Smooth muscle cell (in vitro differentiated cells): ENCODE measurements around the gene MAPK7. TPM values are rescaled to one million over a fixed set of nuclear protein-coding genes. Genes with fewer than 3 reads are reported as not detected.

Source experiments
- DNase-seq: peaks from one replicate; lab custom pipeline; 2025; ENCODE audit not compliant: unreplicated experiment; lab: John Stamatoyannopoulos, UW
- H2AFZ ChIP-seq: fragments of 200-600 bp; sonication (generic); 2 replicates; pipeline ENCODE4 v1.6.0; 2016; ENCODE audit warnings: antibody characterized with exemption, low read depth, mild to moderate bottlenecking
- H3F3A ChIP-seq: fragments of 200-600 bp; sonication (generic); 2 replicates; pipeline ENCODE4 v1.6.0; 2017; ENCODE audit warnings: antibody characterized with exemption, low read depth
- H3K27ac ChIP-seq: fragments of 200-600 bp; sonication (generic); 2 replicates; pipeline ENCODE4 v1.5.1; 2016; ENCODE audit warnings: low read depth, mild to moderate bottlenecking
- H3K27me3 ChIP-seq: fragments of 200-600 bp; sonication (generic); 2 replicates; pipeline ENCODE4 v1.6.1; 2016; ENCODE audit warnings: low read depth, mild to moderate bottlenecking
- H3K36me3 ChIP-seq: fragments of 200-600 bp; sonication (generic); 2 replicates; pipeline ENCODE4 v1.5.1; 2016; ENCODE audit warnings: low read depth
- H3K4me1 ChIP-seq: fragments of 200-600 bp; sonication (generic); 2 replicates; pipeline ENCODE4 v1.5.1; 2016; ENCODE audit warnings: low read depth
- H3K4me2 ChIP-seq: fragments of 200-600 bp; sonication (generic); 2 replicates; pipeline ENCODE4 v1.6.0; 2016; ENCODE audit warnings: mild to moderate bottlenecking
- H3K4me3 ChIP-seq: fragments of 200-600 bp; sonication (generic); 2 replicates; pipeline ENCODE4 v1.5.1; 2016; ENCODE audit warnings: mild to moderate bottlenecking
- H3K79me2 ChIP-seq: fragments of 200-600 bp; sonication (generic); 2 replicates; pipeline ENCODE4 v1.6.0; 2016; ENCODE audit warnings: low read depth, mild to moderate bottlenecking
- H3K9ac ChIP-seq: fragments of 200-600 bp; sonication (generic); 2 replicates; pipeline ENCODE4 v1.6.0; 2016; ENCODE audit warnings: low read depth
- H3K9me3 ChIP-seq: fragments of 200-600 bp; sonication (generic); replicated peaks from 2 replicates; pipeline ENCODE4 v1.5.1; 2016; ENCODE audit warnings: low read depth
- H4K20me1 ChIP-seq: fragments of 200-600 bp; sonication (generic); 2 replicates; pipeline ENCODE4 v1.6.0; 2016; ENCODE audit warnings: low read depth
- CTCF ChIP-seq: fragments of 200-600 bp; sonication (generic); IDR thresholded peaks from 2 replicates; pipeline ENCODE4 v1.5.1; 2017; ENCODE audit warnings: borderline replicate concordance, mild to moderate bottlenecking, antibody characterized with exemption; ENCODE audit not compliant: insufficient read depth, poor library complexity, severe bottlenecking
- WGBS: methylation state at CpG from one replicate; pipeline ENCODE4 v1.1.7; 2016; ENCODE audit warnings: low lambda C conversion rate; 5-methylcytosine and 5-hydroxymethylcytosine counted together
- polyA plus RNA-seq: library from polyadenylated mRNA; unstranded; fragments of >200 nt; fragmentation: Nextera tagmentation; extraction: Ambion mirVana; gene quantifications from 2 replicates; pipeline ENCODE4 v1.2.1, GENCODE V29; 2016
- total RNA-seq: library from RNA; depleted of rRNA; stranded (reverse); fragments of >200 nt; gene quantifications from 2 replicates; pipeline ENCODE4 v1.2.3, GENCODE V29; 2014

The MAPK7 gene
- total and polyA plus RNA-seq, 2 experiments from 2014 or later, result 9.1 to 36.3 TPM

GRCh38 chr17:19403021-19403420 lies 24.7 kb downstream of the MAPK7 start:
- Histone ChIP-seq H4K20me1 (no peaks in the 10 kb centered on the region), H3K27ac (no peak overlapping the region), H3K4me1 (peaks cover 2% of the 10 kb centered on the region), H2AFZ (no peak overlapping the region), H3K79me2 (no peaks in the 10 kb centered on the region), H3K9me3 (no peaks in the 10 kb centered on the region), H3K27me3 (no peaks in the 10 kb centered on the region), H3K4me3 (no peak overlapping the region), H3F3A (peaks cover 17% of the 10 kb centered on the region), H3K4me2 (no peak overlapping the region), H3K36me3 (no peaks in the 10 kb centered on the region), H3K9ac (no peak overlapping the region)
- TF ChIP-seq CTCF, result no peak
- 100% methylated on average over 4 of the region's 4 CpGs for WGBS
- DNase-seq, result no peak

GRCh38 chr17:19404264-19404663 lies 26.0 kb downstream of the MAPK7 start:
- no peaks in the 10 kb centered on the region for H3K9me3 ChIP-seq
- DNase-seq, result no peak
- no peaks in the 10 kb centered on the region for H3K27me3 ChIP-seq
- no peak overlapping the region for H3K4me3 ChIP-seq
- no peak for TF ChIP-seq CTCF
- H3K4me1 ChIP-seq, result no peaks in the 10 kb centered on the region
- no peaks in the 10 kb centered on the region for H3K79me2 ChIP-seq
- H2AFZ ChIP-seq, result no peak overlapping the region
- no peaks in the 10 kb centered on the region for H4K20me1 ChIP-seq
- no peak overlapping the region for H3K27ac ChIP-seq
- H3K9ac ChIP-seq, result no peak overlapping the region
- H3K4me2 ChIP-seq, result no peak overlapping the region
- no peaks in the 10 kb centered on the region for H3K36me3 ChIP-seq
- peaks cover 10% of the 10 kb centered on the region for H3F3A ChIP-seq
- 88% methylated on average over 1 of the region's 1 CpG for WGBS

- no peaks in the 10 kb centered on the region for H3K36me3 ChIP-seq
Observed at GRCh38 chr17:19405114-19405513, 26.8 kb downstream of the MAPK7 start.

More at GRCh38 chr17:19405114-19405513, 26.8 kb downstream of the MAPK7 start:
- H3F3A ChIP-seq, result peaks cover 15% of the 10 kb centered on the region
- no peak overlapping the region for H3K27ac ChIP-seq
- H3K79me2 ChIP-seq, result no peaks in the 10 kb centered on the region
- no peak overlapping the region for H2AFZ ChIP-seq
- H3K4me2 ChIP-seq, result no peak overlapping the region
- no peaks in the 10 kb centered on the region for H3K9me3 ChIP-seq
- no peak overlapping the region for H3K4me3 ChIP-seq
- 96% methylated on average over 5 of the region's 5 CpGs for WGBS
- no peak for DNase-seq
- no peak for TF ChIP-seq CTCF
- H3K9ac ChIP-seq, result no peak overlapping the region
- no peaks in the 10 kb centered on the region for H3K27me3 ChIP-seq
- H3K4me1 ChIP-seq, result peaks cover 3% of the 10 kb centered on the region
- H4K20me1 ChIP-seq, result no peaks in the 10 kb centered on the region
